RWPE2 (cell line): ENCODE measurements around the gene SIGLEC5.

ENCODE experiments used
- ATAC-seq: fragments of 200-7000 bp; cut with Tn5 transposase; 3 replicates; pipeline ENCODE4 v1.9.1; 2021; ENCODE audit warnings: low read depth
- DNase-seq: peaks from one replicate; pipeline ENCODE4 v3.0.0-alpha.2; 2020; ENCODE audit warnings: low spot score
- H3K27ac ChIP-seq: fragments of 450-650 bp; 2 replicates; pipeline ENCODE4 v1.5.1; 2017; ENCODE audit warnings: mild to moderate bottlenecking; ENCODE audit not compliant: poor library complexity, severe bottlenecking
- H3K27me3 ChIP-seq: fragments of 250-450 bp; sonication (Bioruptor Pico); 2 replicates; pipeline ENCODE4 v1.5.1; 2021; ENCODE audit warnings: mild to moderate bottlenecking, moderate library complexity; ENCODE audit not compliant: insufficient read depth, poor library complexity, severe bottlenecking
- H3K36me3 ChIP-seq: fragments of 250-450 bp; sonication (Bioruptor Pico); 2 replicates; pipeline ENCODE4 v1.5.1; 2020; ENCODE audit warnings: low read depth, mild to moderate bottlenecking, moderate library complexity
- H3K4me1 ChIP-seq: fragments of 250-450 bp; sonication (Bioruptor Pico); 2 replicates; pipeline ENCODE4 v1.5.1; 2021; ENCODE audit warnings: mild to moderate bottlenecking, moderate library complexity; ENCODE audit not compliant: insufficient read depth, poor library complexity, severe bottlenecking
- H3K4me3 ChIP-seq: fragments of 250-450 bp; sonication (Bioruptor Pico); 2 replicates; pipeline ENCODE4 v1.5.1; 2021; ENCODE audit warnings: mild to moderate bottlenecking, moderate library complexity; ENCODE audit not compliant: severe bottlenecking
- H3K9me3 ChIP-seq: fragments of 250-450 bp; sonication (Bioruptor Pico); 2 replicates; pipeline ENCODE4 v1.5.1; 2021; ENCODE audit warnings: mild to moderate bottlenecking, moderate library complexity; ENCODE audit not compliant: severe bottlenecking
- CTCF ChIP-seq: fragments of 450-650 bp; IDR thresholded peaks from one replicate; pipeline ENCODE4 v1.5.1; 2017; ENCODE audit warnings: mild to moderate bottlenecking, moderate library complexity; ENCODE audit not compliant: poor library complexity, severe bottlenecking

SIGLEC5 gene

GRCh38 chr19:51590441-51590840 is 39.8 kb downstream of the SIGLEC5 start:
- TF ChIP-seq CTCF: no peak
- peaks cover 11% of the 10 kb centered on the region for H3K9me3 ChIP-seq
- DNase-seq (no peak), ATAC-seq (no peak)
- H3K36me3 ChIP-seq: peaks cover 16% of the 10 kb centered on the region
- no peak overlapping the region for H3K27ac ChIP-seq
- no peaks in the 10 kb centered on the region for H3K27me3 ChIP-seq
- no peaks in the 10 kb centered on the region for H3K4me1 ChIP-seq
- no peak overlapping the region for H3K4me3 ChIP-seq

- H3K4me3 ChIP-seq: no peak overlapping the region
- TF ChIP-seq CTCF: no peak
- no peak overlapping the region for H3K27ac ChIP-seq
- peaks cover 25% of the 10 kb centered on the region for H3K36me3 ChIP-seq
- ATAC-seq (no peak), DNase-seq (no peak)
- no peaks in the 10 kb centered on the region for H3K27me3 ChIP-seq
- H3K9me3 ChIP-seq: peaks cover 11% of the 10 kb centered on the region
- H3K4me1 ChIP-seq: no peaks in the 10 kb centered on the region
Measured at GRCh38 chr19:51589511-51589910, 40.7 kb downstream of the SIGLEC5 start.

- H3K4me3 ChIP-seq: no peak overlapping the region
- ATAC-seq (no peak), DNase-seq (no peak)
- H3K27me3 ChIP-seq: no peaks in the 10 kb centered on the region
- H3K36me3 ChIP-seq: peaks cover 45% of the 10 kb centered on the region
- no peak overlapping the region for H3K27ac ChIP-seq
- TF ChIP-seq CTCF: no peak
- H3K4me1 ChIP-seq: no peaks in the 10 kb centered on the region
- H3K9me3 ChIP-seq: peaks cover 11% of the 10 kb centered on the region
Measured at GRCh38 chr19:51587264-51588191, 42.7 kb downstream of the SIGLEC5 start.

GRCh38 chr19:51586799-51587198 is 43.4 kb downstream of the SIGLEC5 start:
- Histone ChIP-seq H3K4me1 (no peaks in the 10 kb centered on the region), H3K4me3 (no peak overlapping the region), H3K27ac (no peak overlapping the region), H3K27me3 (no peaks in the 10 kb centered on the region), H3K9me3 (peaks cover 11% of the 10 kb centered on the region), H3K36me3 (peaks cover 52% of the 10 kb centered on the region)
- TF ChIP-seq CTCF: no peak
- DNase-seq (no peak), ATAC-seq (no peak)

- DNase-seq (no peak), ATAC-seq (no peak)
- no peaks in the 10 kb centered on the region for H3K27me3 ChIP-seq
- H3K27ac ChIP-seq: no peak overlapping the region
- H3K9me3 ChIP-seq: peaks cover 11% of the 10 kb centered on the region
- no peak overlapping the region for H3K4me3 ChIP-seq
- H3K36me3 ChIP-seq: peaks cover 58% of the 10 kb centered on the region
- H3K4me1 ChIP-seq: no peaks in the 10 kb centered on the region
- TF ChIP-seq CTCF: no peak
Measured at GRCh38 chr19:51586103-51586728, 44.0 kb downstream of the SIGLEC5 start.
